ENCODE results near the gene PSTPIP1.

PSTPIP1 gene

GRCh38 chr15:77060546-77060945 lies 65.6 kb downstream of the PSTPIP1 start:
- H3K4me1 Mint-ChIP-seq, result peaks cover 62% of the 10 kb centered on the region
- no peak for DNase-seq
- H3K36me3 Mint-ChIP-seq (ENCODE audit: low read depth), result peaks cover 2% of the 10 kb centered on the region
- no peaks in the 10 kb centered on the region for H3K9me3 Mint-ChIP-seq
- no peak overlapping the region for H3K4me3 Mint-ChIP-seq
- no peaks in the 10 kb centered on the region for H3K27me3 Mint-ChIP-seq
- H3K27ac Mint-ChIP-seq, result no peak overlapping the region
- no peak for ATAC-seq

- Mint-ChIP-seq H3K36me3 (ENCODE audit: low read depth) (peaks cover 7% of the 10 kb centered on the region), H3K4me1 (peaks cover 64% of the 10 kb centered on the region), H3K27me3 (no peaks in the 10 kb centered on the region), H3K9me3 (no peaks in the 10 kb centered on the region), H3K27ac (no peak overlapping the region), H3K4me3 (no peak overlapping the region)
- no peak for ATAC-seq
- no peak for DNase-seq
Measured at GRCh38 chr15:77063249-77063648, 68.3 kb downstream of the PSTPIP1 start.

GRCh38 chr15:77064063-77064462 lies 69.1 kb downstream of the PSTPIP1 start:
- peaks cover 10% of the 10 kb centered on the region for H3K36me3 Mint-ChIP-seq (ENCODE audit: low read depth)
- no peak overlapping the region for H3K27ac Mint-ChIP-seq
- no peak for DNase-seq
- no peak overlapping the region for H3K4me3 Mint-ChIP-seq
- peaks cover 65% of the 10 kb centered on the region for H3K4me1 Mint-ChIP-seq
- no peaks in the 10 kb centered on the region for H3K9me3 Mint-ChIP-seq
- H3K27me3 Mint-ChIP-seq, result no peaks in the 10 kb centered on the region
- ATAC-seq, result no peak

- Mint-ChIP-seq H3K27ac (peak overlapping the region; percentile 3), H3K36me3 (ENCODE audit: low read depth) (peaks cover 14% of the 10 kb centered on the region), H3K9me3 (no peaks in the 10 kb centered on the region), H3K4me3 (no peak overlapping the region), H3K4me1 (peaks cover 66% of the 10 kb centered on the region), H3K27me3 (no peaks in the 10 kb centered on the region)
- DNase-seq (no peak), ATAC-seq (peak; percentile 57)
Measured at GRCh38 chr15:77064539-77065308, 69.8 kb downstream of the PSTPIP1 start.

GRCh38 chr15:77066971-77067690 lies 72.2 kb downstream of the PSTPIP1 start:
- ATAC-seq (no peak), DNase-seq (no peak)
- H3K36me3 Mint-ChIP-seq (ENCODE audit: low read depth), result peaks cover 16% of the 10 kb centered on the region
- H3K4me1 Mint-ChIP-seq, result peaks cover 66% of the 10 kb centered on the region
- H3K9me3 Mint-ChIP-seq, result no peaks in the 10 kb centered on the region
- H3K4me3 Mint-ChIP-seq, result no peak overlapping the region
- no peaks in the 10 kb centered on the region for H3K27me3 Mint-ChIP-seq
- peak overlapping the region; percentile 55 for H3K27ac Mint-ChIP-seq

- H3K27ac Mint-ChIP-seq, result peak overlapping the region; percentile 1
- no peaks in the 10 kb centered on the region for H3K9me3 Mint-ChIP-seq
- ATAC-seq (no peak), DNase-seq (no peak)
- H3K27me3 Mint-ChIP-seq, result no peaks in the 10 kb centered on the region
- peaks cover 16% of the 10 kb centered on the region for H3K36me3 Mint-ChIP-seq (ENCODE audit: low read depth)
- peaks cover 60% of the 10 kb centered on the region for H3K4me1 Mint-ChIP-seq
- H3K4me3 Mint-ChIP-seq, result no peak overlapping the region
Measured at GRCh38 chr15:77067691-77068367, 72.9 kb downstream of the PSTPIP1 start.

- Mint-ChIP-seq H3K36me3 (ENCODE audit: low read depth) (peaks cover 16% of the 10 kb centered on the region), H3K27ac (no peak overlapping the region), H3K27me3 (no peaks in the 10 kb centered on the region), H3K4me1 (peaks cover 53% of the 10 kb centered on the region), H3K9me3 (no peaks in the 10 kb centered on the region), H3K4me3 (no peak overlapping the region)
- DNase-seq, result no peak
- ATAC-seq, result no peak
Measured at GRCh38 chr15:77068633-77069032, 73.7 kb downstream of the PSTPIP1 start.

- no peak for DNase-seq
- no peaks in the 10 kb centered on the region for H3K27me3 Mint-ChIP-seq
- peaks cover 16% of the 10 kb centered on the region for H3K36me3 Mint-ChIP-seq (ENCODE audit: low read depth)
- peaks cover 44% of the 10 kb centered on the region for H3K4me1 Mint-ChIP-seq
- H3K4me3 Mint-ChIP-seq, result peak overlapping the region; percentile 86
- H3K27ac Mint-ChIP-seq, result peak overlapping the region; percentile 68
- ATAC-seq, result no peak
- H3K9me3 Mint-ChIP-seq, result no peaks in the 10 kb centered on the region
Measured at GRCh38 chr15:77069521-77070121, 74.7 kb downstream of the PSTPIP1 start.

- no peak for ATAC-seq
- DNase-seq, result no peak
- Mint-ChIP-seq H3K36me3 (ENCODE audit: low read depth) (peaks cover 16% of the 10 kb centered on the region), H3K4me1 (peaks cover 39% of the 10 kb centered on the region), H3K4me3 (peak overlapping the region; percentile 86), H3K9me3 (no peaks in the 10 kb centered on the region), H3K27me3 (no peaks in the 10 kb centered on the region), H3K27ac (peak overlapping the region; percentile 68)
Measured at GRCh38 chr15:77070180-77070494, 75.2 kb downstream of the PSTPIP1 start.

- peak; percentile 94 for DNase-seq
- Mint-ChIP-seq H3K9me3 (no peaks in the 10 kb centered on the region), H3K27ac (peak within 1 kb of the TSS; percentile 68), H3K4me1 (peaks cover 39% of the 10 kb centered on the region), H3K27me3 (no peaks in the 10 kb centered on the region), H3K36me3 (ENCODE audit: low read depth) (peaks cover 16% of the 10 kb centered on the region), H3K4me3 (peak within 1 kb of the TSS; percentile 86)
- ATAC-seq, result peak; percentile 99
Measured at GRCh38 chr15:77070495-77071304, 75.8 kb downstream of the PSTPIP1 start, which contains the start of gene TSPAN3. TSS of gene TSPAN3 (minus strand) at chr15:77071109. CDS start at chr15:77070954, 155 bp downstream.

- Mint-ChIP-seq H3K27me3 (no peaks in the 10 kb centered on the region), H3K4me3 (peak overlapping the region; percentile 64), H3K36me3 (ENCODE audit: low read depth) (peaks cover 14% of the 10 kb centered on the region), H3K27ac (peak overlapping the region; percentile 25), H3K9me3 (no peaks in the 10 kb centered on the region), H3K4me1 (peaks cover 38% of the 10 kb centered on the region)
- no peak for DNase-seq
- no peak for ATAC-seq
Measured at GRCh38 chr15:77071305-77072223, 76.6 kb downstream of the PSTPIP1 start.

- no peak for ATAC-seq
- DNase-seq, result no peak
- peaks cover 5% of the 10 kb centered on the region for H3K36me3 Mint-ChIP-seq (ENCODE audit: low read depth)
- H3K4me1 Mint-ChIP-seq, result peaks cover 17% of the 10 kb centered on the region
- no peaks in the 10 kb centered on the region for H3K27me3 Mint-ChIP-seq
- no peak overlapping the region for H3K4me3 Mint-ChIP-seq
- no peaks in the 10 kb centered on the region for H3K9me3 Mint-ChIP-seq
- no peak overlapping the region for H3K27ac Mint-ChIP-seq
Measured at GRCh38 chr15:77074350-77074749, 79.4 kb downstream of the PSTPIP1 start.

GRCh38 chr15:77075528-77075927 lies 80.6 kb downstream of the PSTPIP1 start:
- Mint-ChIP-seq H3K4me3 (no peak overlapping the region), H3K9me3 (no peaks in the 10 kb centered on the region), H3K27ac (no peak overlapping the region), H3K27me3 (no peaks in the 10 kb centered on the region), H3K4me1 (peaks cover 10% of the 10 kb centered on the region), H3K36me3 (ENCODE audit: low read depth) (no peaks in the 10 kb centered on the region)
- no peak for ATAC-seq
- DNase-seq, result no peak
